GM23338 (cell line): Measurements from ENCODE around the gene WEE2.

Experiments used
- CREB1 ChIP-seq: fragments of 250-450 bp; sonication (Bioruptor Pico); IDR thresholded peaks from 2 replicates; pipeline ENCODE4 v1.5.0; 2020; ENCODE audit warnings: low read depth, mild to moderate bottlenecking, moderate library complexity
- EZH2 ChIP-seq: fragments of 200-600 bp; sonication (generic); IDR thresholded peaks from one replicate; pipeline ENCODE4 v1.8.0; 2017; ENCODE audit warnings: antibody characterized with exemption, mild to moderate bottlenecking, low read depth; ENCODE audit not compliant: unreplicated experiment
- EZH2phosphoT487 ChIP-seq: fragments of 200-600 bp; sonication (generic); IDR thresholded peaks from one replicate; pipeline ENCODE4 v1.8.1; 2018; ENCODE audit warnings: antibody characterized with exemption; ENCODE audit not compliant: unreplicated experiment
- JUNB ChIP-seq: IDR thresholded peaks from one replicate; pipeline ENCODE4 v1.6.1; 2016; ENCODE audit warnings: antibody characterized with exemption; ENCODE audit not compliant: unreplicated experiment
- POLR2AphosphoS5 ChIP-seq: IDR thresholded peaks from 2 replicates; pipeline ENCODE4 v1.6.1; 2016; ENCODE audit warnings: antibody characterized with exemption, low read depth
- STAT1 ChIP-seq: IDR thresholded peaks from one replicate; pipeline ENCODE4 v1.6.1; 2016; ENCODE audit warnings: antibody characterized with exemption; ENCODE audit not compliant: unreplicated experiment
- ZNF114 ChIP-seq: fragments of 250-450 bp; sonication (Bioruptor Pico); IDR thresholded peaks from 2 replicates; pipeline ENCODE4 v1.5.0; 2020; ENCODE audit warnings: mild to moderate bottlenecking, moderate library complexity
- TF ChIP-seq, protein P1 (sequence below), 2 experiments: fragments of 200-600 bp in 1 of 2; sonication (generic) in 1 of 2; conservative IDR thresholded peaks; 2 replicates each; pipeline versions ENCODE4 v1.5.1 to v1.6.1; 2016 to 2017; ENCODE audit warnings: antibody characterized with exemption in 2 of 2, low read depth in 2 of 2, mild to moderate bottlenecking in 2 of 2, moderate library complexity in 1 of 2

DNA sequence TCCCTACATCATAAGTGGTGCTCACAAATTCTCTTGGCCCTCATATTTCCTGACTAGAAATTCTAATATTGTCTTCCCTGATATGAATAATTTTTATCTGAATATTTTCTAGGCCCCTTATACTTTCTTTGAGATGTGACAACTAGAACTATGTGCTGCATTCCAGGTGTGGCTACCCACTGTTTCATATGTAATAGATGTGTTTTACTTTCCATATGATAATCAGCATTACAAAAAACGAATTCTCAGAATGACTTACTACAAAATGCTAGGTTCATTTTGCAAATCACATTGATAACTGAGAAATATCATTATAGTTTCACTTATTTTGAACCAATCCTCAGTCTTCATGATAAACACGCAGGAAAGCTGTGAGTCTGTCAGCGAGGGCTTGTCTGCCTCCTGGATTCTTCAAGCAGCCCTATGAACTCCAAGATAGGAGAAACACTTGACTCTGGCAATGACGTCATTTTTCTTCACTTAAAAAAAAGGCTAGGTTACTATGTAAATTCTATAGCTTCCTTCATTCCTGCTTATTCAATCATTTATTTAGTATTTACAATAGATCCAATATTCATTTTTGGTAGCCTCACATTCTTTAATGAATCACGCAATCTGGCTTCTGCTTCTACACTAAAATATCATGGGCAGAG, 4.6 kb downstream of the WEE2 start:
- TF ChIP-seq, protein P1, sequence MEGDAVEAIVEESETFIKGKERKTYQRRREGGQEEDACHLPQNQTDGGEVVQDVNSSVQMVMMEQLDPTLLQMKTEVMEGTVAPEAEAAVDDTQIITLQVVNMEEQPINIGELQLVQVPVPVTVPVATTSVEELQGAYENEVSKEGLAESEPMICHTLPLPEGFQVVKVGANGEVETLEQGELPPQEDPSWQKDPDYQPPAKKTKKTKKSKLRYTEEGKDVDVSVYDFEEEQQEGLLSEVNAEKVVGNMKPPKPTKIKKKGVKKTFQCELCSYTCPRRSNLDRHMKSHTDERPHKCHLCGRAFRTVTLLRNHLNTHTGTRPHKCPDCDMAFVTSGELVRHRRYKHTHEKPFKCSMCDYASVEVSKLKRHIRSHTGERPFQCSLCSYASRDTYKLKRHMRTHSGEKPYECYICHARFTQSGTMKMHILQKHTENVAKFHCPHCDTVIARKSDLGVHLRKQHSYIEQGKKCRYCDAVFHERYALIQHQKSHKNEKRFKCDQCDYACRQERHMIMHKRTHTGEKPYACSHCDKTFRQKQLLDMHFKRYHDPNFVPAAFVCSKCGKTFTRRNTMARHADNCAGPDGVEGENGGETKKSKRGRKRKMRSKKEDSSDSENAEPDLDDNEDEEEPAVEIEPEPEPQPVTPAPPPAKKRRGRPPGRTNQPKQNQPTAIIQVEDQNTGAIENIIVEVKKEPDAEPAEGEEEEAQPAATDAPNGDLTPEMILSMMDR (conservative IDR thresholded peaks at IDR 0.05; ENCODE audit: low read depth in 2 of 2): no peak
- TF ChIP-seq CREB1 (CRISPR knock-in tag) (no peak), POLR2AphosphoS5 (no peak), EZH2 (no peak), JUNB (no peak), STAT1 (no peak), EZH2phosphoT487 (no peak), ZNF114 (CRISPR knock-in tag) (no peak)
